NCI-H510A (cell line): ENCODE results near the gene TTLL1.
"Not testable (repeated sequence)": the region's sequence is repeated elsewhere in the genome, so short reads cannot be mapped to it uniquely, and the experiment has no call there.

Experiments used
- DNase-seq: peaks from one replicate; lab custom pipeline; 2025; lab: John Stamatoyannopoulos, UW

The TTLL1 gene

GRCh38 chr22:43013355-43014315 lies 75.6 kb downstream of the TTLL1 start:
- DNase-seq, result no peak

- no peak for DNase-seq
Observed at GRCh38 chr22:43012390-43012789, 76.8 kb downstream of the TTLL1 start.

- DNase-seq, result no peak
Observed at GRCh38 chr22:43011079-43011478, 78.1 kb downstream of the TTLL1 start.

GRCh38 chr22:43009444-43009843 lies 79.7 kb downstream of the TTLL1 start:
- no peak for DNase-seq

GRCh38 chr22:43008921-43009320 lies 80.3 kb downstream of the TTLL1 start:
- no peak for DNase-seq

GRCh38 chr22:43008509-43008908 lies 80.7 kb downstream of the TTLL1 start:
- DNase-seq, result no peak

- no peak for DNase-seq
Observed at GRCh38 chr22:43007519-43008102, 81.6 kb downstream of the TTLL1 start.

GRCh38 chr22:43006753-43007152 lies 82.4 kb downstream of the TTLL1 start:
- no peak for DNase-seq

- no peak for DNase-seq
Observed at GRCh38 chr22:43006016-43006505, 83.1 kb downstream of the TTLL1 start.

- no peak for DNase-seq
Observed at GRCh38 chr22:43005106-43005505, 84.1 kb downstream of the TTLL1 start.

- DNase-seq, result no peak
Observed at GRCh38 chr22:43004362-43005035, 84.7 kb downstream of the TTLL1 start.

GRCh38 chr22:43002202-43002586 lies 87.0 kb downstream of the TTLL1 start:
- no peak for DNase-seq

- DNase-seq, result no peak
Observed at GRCh38 chr22:43001271-43002201, 87.7 kb downstream of the TTLL1 start.

- DNase-seq, result no peak
Observed at GRCh38 chr22:43000441-43001175, 88.6 kb downstream of the TTLL1 start.

GRCh38 chr22:42997582-42998090 lies 91.6 kb downstream of the TTLL1 start:
- DNase-seq, result no peak

- DNase-seq, result no peak
Observed at GRCh38 chr22:42996646-42997365, 92.4 kb downstream of the TTLL1 start.

- DNase-seq, result not testable (repeated sequence)
Observed at GRCh38 chr22:42995654-42996053, 93.5 kb downstream of the TTLL1 start.

GRCh38 chr22:42994917-42995562 lies 94.2 kb downstream of the TTLL1 start:
- no peak for DNase-seq

GRCh38 chr22:42994276-42994916 lies 94.8 kb downstream of the TTLL1 start:
- no peak for DNase-seq
